ENCODE measurements around the gene BTN2A1. TPM values are rescaled to one million over a fixed set of nuclear protein-coding genes. Genes with fewer than 3 reads are reported as not detected.
A peak's percentile ranks its signal among the peaks of the same experiment; 100 is the strongest.

The BTN2A1 gene
- total RNA-seq (2011; cell fraction: chromatin; rRNA removed; ENCODE audit: low replicate concordance) = 41.4 and 45.8 TPM in 2 replicates
- total RNA-seq (2011; cell fraction: nucleolus; rRNA removed) = 30.1 and 32.4 TPM in 2 replicates
- total RNA-seq (2011; cell fraction: nucleoplasm; rRNA removed) = 28.4 and 29.5 TPM in 2 replicates
- total RNA-seq (2014; rRNA removed) (6.7 and 6.8 TPM in 2 replicates), total RNA-seq (2014; rRNA removed; fragmentation: Illumina TruSeq; extraction: Trizol) (17.2 and 17.6 TPM in 2 replicates), total RNA-seq (2015; rRNA removed; fragmentation: Illumina TruSeq; extraction: Trizol) (15.9 and 16.2 TPM in 2 replicates), total RNA-seq (2021) (13.0 and 13.5 TPM in 2 replicates), polyA plus RNA-seq (2011; rRNA removed) (18.9 and 23.2 TPM in 2 replicates), polyA plus RNA-seq (2014; fragmentation: Illumina TruSeq; extraction: Trizol) (19.4 and 22.1 TPM in 2 replicates), polyA plus RNA-seq (2014; fragmentation: Nextera tagmentation; extraction: Ambion mirVana) (10 to 100 TPM in 1 of 2 experiments, 1 to 10 TPM in 1; 7.0 to 16.4 TPM), polyA plus RNA-seq (2014; rRNA removed) (18.0 and 21.7 TPM in 2 replicates), polyA minus RNA-seq (2011; rRNA and poly(A)+ RNA removed) (22.7 and 32.0 TPM in 2 replicates), Bru-seq, nascent RNA (percentile 81 among the genes with signal in this experiment), BruChase-seq, experiment 1, labeled RNA remaining after a 2-hour chase (percentile 78 among the genes with signal in this experiment), BruChase-seq, experiment 2, labeled RNA remaining after a 6-hour chase (percentile 83 among the genes with signal in this experiment)
- polyA plus RNA-seq (2011; cell fraction: cytosol; rRNA removed) = 13.3 and 16.1 TPM in 2 replicates
- polyA plus RNA-seq (2011; cell fraction: nucleus; rRNA removed) = 33.9 and 39.5 TPM in 2 replicates
- 12.6 and 22.3 TPM in 2 replicates for polyA plus RNA-seq (2012)
- polyA minus RNA-seq (2011; cell fraction: cytosol; rRNA and poly(A)+ RNA removed) = 6.4 and 8.2 TPM in 2 replicates
- 11.0 and 19.7 TPM in 2 replicates for polyA minus RNA-seq (2011; cell fraction: nucleus; rRNA and poly(A)+ RNA removed)
- long read RNA-seq, experiment 1, transcript BTN2A1-201 (8 exons, 2,920 nt) = major isoform, 5 of 35 reads
- long read RNA-seq, experiment 1, partial matches to known transcripts = 18 of 35 reads
- long read RNA-seq, experiment 1, other reads (novel, unspliced or antisense) = 9 of 35 reads
- long read RNA-seq, experiment 2, partial matches to known transcripts = 0 of 5 reads
- long read RNA-seq, experiment 2, other reads (novel, unspliced or antisense) = 5 of 5 reads
- long read RNA-seq, experiment 3, partial matches to known transcripts = 2 of 8 reads
- long read RNA-seq, experiment 3, other reads (novel, unspliced or antisense) = 3 of 8 reads

GRCh38 chr6:26457806-26458688 is at the start of gene BTN2A1:
Gene BTN2A1 (plus strand): TSS chr6:26457955. CDS start chr6:26458637, 682 bp downstream.
- CTCF ChIA-PET (ENCODE audit: low intra/inter-chr PET ratio) = no interaction called here
- DNase-seq (ENCODE audit: extremely low read depth in 1 of 4, low spot score in 3 of 4) (peak; percentile 94 to 96 (median 96)), ATAC-seq (peak; percentile 99), FAIRE-seq (peak; percentile 99)
- Histone ChIP-seq H3K27ac (ENCODE audit: extremely low read depth, low read depth, low read length) (peak within 1 kb of the TSS; percentile 87), H4K20me1 (replicated peaks; ENCODE audit: control insufficient read depth, insufficient read depth, low read length) (no peaks in the 10 kb centered on the region), H3K36me3 (ENCODE audit: control insufficient read depth, insufficient read depth, low read length) (peaks cover 35% of the 10 kb centered on the region), H2AFZ (ENCODE audit: low read depth, low read length) (peak within 1 kb of the TSS; percentile 98), H3K9me1 (ENCODE audit: control insufficient read depth, insufficient read depth, low read length) (no peaks in the 10 kb centered on the region), H3K27me3 (ENCODE audit: control insufficient read depth in 2 of 2, insufficient read depth in 2 of 2, low read length in 2 of 2) (no peaks in the 10 kb centered on the region), H3K4me3 (peak within 1 kb of the TSS; percentile 93), H3K9ac (ENCODE audit: insufficient read depth in 1 of 2, low read depth in 2 of 2, low read length in 2 of 2) (peak within 1 kb of the TSS; percentile 90 to 97), H3K4me2 (ENCODE audit: insufficient read depth, low read length) (peak within 1 kb of the TSS; percentile 97), H3K79me2 (ENCODE audit: control insufficient read depth, insufficient read depth, low read length) (peaks cover 23% of the 10 kb centered on the region), H3K9me3 (replicated peaks; ENCODE audit: control insufficient read depth, insufficient read depth, low read depth, low read length) (no peaks in the 10 kb centered on the region), H3K4me1 (replicated peaks in 1 of 2; ENCODE audit: control insufficient read depth in 2 of 2, insufficient read depth in 2 of 2, low read length in 2 of 2) (peaks cover 6 to 14% of the 10 kb centered on the region in 2 experiments; a peak in 3 of 5 replicates)
- TSS peak; percentile 66 for BruUV-seq (replicated peaks)
- in situ Hi-C loops (cut with MboI) (no loop called here), intact Hi-C loops (cut with micrococcal nuclease) (no loop called here)
- POLR2A ChIA-PET = interaction anchor here (0.7 kb wide), 1 partner anchor 154 kb away, joined by 4 read pairs; no protein-coding TSS in a partner anchor
- WGBS (ENCODE audit: insufficient coverage, low coverage, missing lambda C conversion rate) = 0% methylated on average over 30 of the region's 31 CpGs
- TF ChIP-seq ZSCAN29 (IDR thresholded peaks at IDR 0.05) (0 out of 2 replicates have a peak, but pooled peaks have one; percentile 34), RFX5 (IDR thresholded peaks at IDR 0.05; ENCODE audit: low read depth, low read length) (peak; percentile 98), NFRKB (IDR thresholded peaks at IDR 0.05; ENCODE audit: low read depth) (peak; percentile 89), HINFP (tag; conservative IDR thresholded peaks at IDR 0.05; ENCODE audit: low read depth) (no peak), MYC (IDR thresholded peaks at IDR 0.05; ENCODE audit: low read depth, low read length) (peak; percentile 45; the same call in 1 of the 2 replicates), MYC (CRISPR knock-in tag; IDR thresholded peaks at IDR 0.05; ENCODE audit: borderline replicate concordance, low read depth) (0 out of 2 replicates have a peak, but pooled peaks have one; percentile 26), ZBED1 (IDR thresholded peaks at IDR 0.05) (no peak), ZNF551 (CRISPR knock-in tag; IDR thresholded peaks at IDR 0.05) (no peak), L3MBTL2 (IDR thresholded peaks at IDR 0.05) (peak; percentile 46; the same call in 1 of the 2 replicates), ZFP36 (IDR thresholded peaks at IDR 0.05; ENCODE audit: low read depth, low read length, partially characterized antibody) (no peak), BRCA1 (IDR thresholded peaks at IDR 0.05) (no peak), BRCA1 (CRISPR knock-in tag; IDR thresholded peaks at IDR 0.05) (no peak), ZSCAN32 (CRISPR knock-in tag; IDR thresholded peaks at IDR 0.05) (no peak), SUPT5H (IDR thresholded peaks at IDR 0.05) (peak; percentile 82), MNT (conservative IDR thresholded peaks at IDR 0.05) (peak in 1 of 2 experiments; percentile 60; a peak in 2 of 4 replicates)
